SK-N-MC (cell line): Measurements from ENCODE around the gene AURKB.
"Not testable (repeated sequence)": the region's sequence is repeated elsewhere in the genome, so short reads cannot be mapped to it uniquely, and the experiment has no call there.

Source experiments
- DNase-seq: peaks from one replicate; pipeline ENCODE4 v3.0.0-alpha.2; 2011; ENCODE audit warnings: low read depth, low spot score
- H3K27ac ChIP-seq: fragments of 200-600 bp; sonication (generic); 2 replicates; pipeline ENCODE4 v1.5.1; 2016; ENCODE audit warnings: mixed run types
- H3K36me3 ChIP-seq: fragments of 200-600 bp; sonication (generic); 2 replicates; pipeline ENCODE4 v1.6.1; 2017; ENCODE audit warnings: antibody characterized with exemption, low read length, mixed read lengths; ENCODE audit not compliant: insufficient read depth
- H3K4me3 ChIP-seq: fragments of 200-600 bp; sonication (generic); 2 replicates; pipeline ENCODE4 v1.5.1; 2016
- H3K9ac ChIP-seq: fragments of 200-600 bp; sonication (generic); 2 replicates; pipeline ENCODE4 v1.8.0; 2017; ENCODE audit warnings: mixed run types, mixed read lengths; ENCODE audit not compliant: insufficient read length
- H3K9me3 ChIP-seq: fragments of 200-600 bp; sonication (generic); 2 replicates; pipeline ENCODE4 v1.6.1; 2017; ENCODE audit warnings: low read depth, mild to moderate bottlenecking, antibody characterized with exemption, low read length, moderate library complexity, mixed read lengths
- EZH2 ChIP-seq: fragments of 200-600 bp; sonication (generic); IDR thresholded peaks from one replicate; pipeline ENCODE4 v1.6.1; 2017; ENCODE audit warnings: antibody characterized with exemption
- FOXP2 ChIP-seq: optimal IDR thresholded peaks from 2 replicates; pipeline ENCODE3; 2011; ENCODE audit warnings: mild to moderate bottlenecking, moderate library complexity; ENCODE audit not compliant: insufficient read depth; ENCODE audit errors: extremely low read length, control extremely low read depth
- POLR2AphosphoS5 ChIP-seq: IDR thresholded peaks from 2 replicates; pipeline ENCODE4 v1.6.1; 2012; ENCODE audit warnings: mild to moderate bottlenecking, low read depth, low read length, borderline replicate concordance

The AURKB gene

GRCh38 chr17:8173056-8173870 is 37.1 kb downstream of the AURKB start:
- peak overlapping the region; percentile 89 for H3K9ac ChIP-seq
- peak; percentile 91 for DNase-seq
- peak overlapping the region; percentile 80 for H3K4me3 ChIP-seq
- H3K36me3 ChIP-seq, result no peaks in the 10 kb centered on the region
- H3K27ac ChIP-seq, result peak overlapping the region; percentile 99
- no peaks in the 10 kb centered on the region for H3K9me3 ChIP-seq
- TF ChIP-seq FOXP2, result no peak
- peak; percentile 100 for TF ChIP-seq POLR2AphosphoS5

GRCh38 chr17:8170186-8170585 is 40.2 kb downstream of the AURKB start:
- H3K27ac ChIP-seq, DNase-seq: not testable (repeated sequence)

GRCh38 chr17:8167526-8167925 is 42.8 kb downstream of the AURKB start:
- Histone ChIP-seq H3K9me3 (no peaks in the 10 kb centered on the region), H3K36me3 (no peaks in the 10 kb centered on the region), H3K27ac (no peak overlapping the region), H3K4me3 (no peak overlapping the region), H3K9ac (no peak overlapping the region)
- no peak for TF ChIP-seq FOXP2
- no peak for TF ChIP-seq POLR2AphosphoS5
- TF ChIP-seq EZH2, result no peak
- DNase-seq, result no peak

More at GRCh38 chr17:8170186-8170585, 40.2 kb downstream of the AURKB start:
- H3K36me3 ChIP-seq, H3K9ac ChIP-seq, H3K4me3 ChIP-seq, H3K9me3 ChIP-seq: not testable (repeated sequence)

GRCh38 chr17:8166731-8167130 is 43.6 kb downstream of the AURKB start:
- TF ChIP-seq EZH2, result no peak
- no peak for TF ChIP-seq FOXP2
- TF ChIP-seq POLR2AphosphoS5, result no peak
- no peak overlapping the region for H3K9ac ChIP-seq
- no peak overlapping the region for H3K4me3 ChIP-seq
- no peak for DNase-seq
- no peaks in the 10 kb centered on the region; the same call in 1 of the 2 replicates for H3K36me3 ChIP-seq
- no peak overlapping the region for H3K27ac ChIP-seq
- H3K9me3 ChIP-seq, result no peaks in the 10 kb centered on the region

- H3K27ac ChIP-seq, result peak overlapping the region; percentile 29; the same call in 1 of the 2 replicates
Measured at GRCh38 chr17:8164815-8165131, 45.6 kb downstream of the AURKB start.

GRCh38 chr17:8163978-8164814 is 46.2 kb downstream of the AURKB start:
- DNase-seq, result no peak
- TF ChIP-seq POLR2AphosphoS5 (no peak), EZH2 (no peak), FOXP2 (no peak)
- Histone ChIP-seq H3K9ac (peak overlapping the region; percentile 32), H3K9me3 (no peaks in the 10 kb centered on the region), H3K27ac (peak overlapping the region; percentile 29), H3K4me3 (peak overlapping the region; percentile 38; the same call in 1 of the 2 replicates), H3K36me3 (peaks cover 13% of the 10 kb centered on the region; the same call in 1 of the 2 replicates)

More at GRCh38 chr17:8164815-8165131, 45.6 kb downstream of the AURKB start:
- Histone ChIP-seq H3K4me3 (no peak overlapping the region), H3K36me3 (peaks cover 7% of the 10 kb centered on the region; the same call in 1 of the 2 replicates), H3K9ac (no peak overlapping the region), H3K9me3 (no peaks in the 10 kb centered on the region)
- no peak for DNase-seq
- TF ChIP-seq FOXP2 (no peak), POLR2AphosphoS5 (no peak), EZH2 (no peak)

GRCh38 chr17:8162997-8163977 is 47.1 kb downstream of the AURKB start:
- H3K9ac ChIP-seq, result peak overlapping the region; percentile 63
- H3K36me3 ChIP-seq, result peaks cover 13% of the 10 kb centered on the region; the same call in 1 of the 2 replicates
- peak overlapping the region; percentile 30 for H3K27ac ChIP-seq
- H3K9me3 ChIP-seq, result no peaks in the 10 kb centered on the region
- peak overlapping the region; percentile 95 for H3K4me3 ChIP-seq
- no peak for DNase-seq
- TF ChIP-seq POLR2AphosphoS5, result no peak

- TF ChIP-seq FOXP2 (no peak), EZH2 (no peak), POLR2AphosphoS5 (peak; percentile 52; the same call in 1 of the 2 replicates)
Measured at GRCh38 chr17:8162233-8162996, 48.0 kb downstream of the AURKB start, which contains the start of gene VAMP2. TSS of gene VAMP2 (minus strand) at chr17:8162948. CDS start at chr17:8162879, 69 bp downstream.

More at GRCh38 chr17:8162233-8162996, 48.0 kb downstream of the AURKB start, which contains the start of gene VAMP2:
- peaks cover 13% of the 10 kb centered on the region; the same call in 1 of the 2 replicates for H3K36me3 ChIP-seq
- H3K9me3 ChIP-seq, result no peaks in the 10 kb centered on the region
- H3K27ac ChIP-seq, result peak within 1 kb of the TSS; percentile 81
- peak within 1 kb of the TSS; percentile 97 for H3K9ac ChIP-seq
- H3K4me3 ChIP-seq, result peak within 1 kb of the TSS; percentile 95
- no peak for DNase-seq
